Natural killer cell (primary cell): Measurements from ENCODE around the gene GLRB. TPM values are rescaled to one million over a fixed set of nuclear protein-coding genes. Genes with fewer than 3 reads are reported as not detected.

Experiments used
- ATAC-seq, 3 donors: fragments of 150-1000 bp in 2 of 3; fragments of 200-7000 bp in 1 of 3; cut with Tn5 transposase; 1 replicate in 1 of 3; 2 replicates in 2 of 3; pipeline ENCODE4 v1.10.0; 2021; ENCODE audit warnings: mild to moderate bottlenecking in 2 of 3, moderate library complexity in 2 of 3
- DNase-seq, 2 donors: peaks; one replicate each; pipeline versions ENCODE4 v3.0.0 to v3.0.0-alpha.2; 2013 to 2021; ENCODE audit warnings: mixed read lengths in 1 of 2
- H3K27ac ChIP-seq: one replicate; pipeline ENCODE4 v1.5.1; 2013; ENCODE audit warnings: mild to moderate bottlenecking, low read length
- H3K27me3 ChIP-seq: one replicate; pipeline ENCODE4 v1.6.1; 2013; ENCODE audit warnings: low read length; ENCODE audit not compliant: control insufficient read depth, insufficient read depth
- H3K36me3 ChIP-seq: one replicate; pipeline ENCODE4 v1.6.1; 2013; ENCODE audit warnings: low read length; ENCODE audit not compliant: control insufficient read depth, insufficient read depth
- H3K4me1 ChIP-seq: one replicate; pipeline ENCODE4 v1.6.1; 2013; ENCODE audit warnings: low read length; ENCODE audit not compliant: control insufficient read depth, insufficient read depth
- H3K4me3 ChIP-seq: one replicate; pipeline ENCODE4 v1.5.1; 2013; ENCODE audit warnings: low read length
- H3K9me3 ChIP-seq: one replicate; pipeline ENCODE4 v1.6.1; 2013; ENCODE audit warnings: low read length; ENCODE audit not compliant: control insufficient read depth, insufficient read depth
- H3K27ac Mint-ChIP-seq, 2 donors: one replicate each; pipeline ENCODE4 v1.8.0; 2022; ENCODE audit warnings: mild to moderate bottlenecking in 2 of 2, mixed read lengths in 2 of 2, moderate library complexity in 1 of 2
- H3K27me3 Mint-ChIP-seq, 2 donors: one replicate each; pipeline ENCODE4 v1.8.0; 2022; ENCODE audit warnings: low read depth in 2 of 2, mixed read lengths in 2 of 2
- H3K36me3 Mint-ChIP-seq: one replicate; pipeline ENCODE4 v1.8.0; 2022; ENCODE audit warnings: mixed read lengths
- H3K4me1 Mint-ChIP-seq, 2 donors: one replicate each; pipeline ENCODE4 v1.8.0; 2022; ENCODE audit warnings: mixed read lengths in 2 of 2
- H3K4me3 Mint-ChIP-seq: one replicate; pipeline ENCODE4 v1.8.0; 2022; ENCODE audit warnings: mild to moderate bottlenecking, moderate library complexity, mixed read lengths
- H3K9me3 Mint-ChIP-seq, 2 donors: one replicate each; pipeline ENCODE4 v1.8.0; 2022; ENCODE audit warnings: mixed read lengths in 2 of 2
- WGBS: methylation state at CpG from one replicate; pipeline ENCODE4 v1.1.7; 2013; ENCODE audit warnings: missing lambda C conversion rate; ENCODE audit not compliant: insufficient coverage; 5-methylcytosine and 5-hydroxymethylcytosine counted together
- intact Hi-C: fragments of 100-400 bp; cut with micrococcal nuclease; formaldehyde crosslinking; loops from one replicate; pipeline ENCODE4 v1.14.2; 2022
- total RNA-seq, 4 donors: library from RNA; stranded (reverse); fragments of 120-200 nt in 1 of 4; gene quantifications; one replicate each; pipeline versions ENCODE4 v1.2.3 to v1.2.4, GENCODE V29; 2013 to 2022
- TF ChIP-seq, protein P1 (sequence below): fragments of 200-600 bp; IDR thresholded peaks from one replicate; pipeline ENCODE4 v1.8.0; 2022; ENCODE audit warnings: antibody characterized with exemption

Gene GLRB
- total RNA-seq, 3 donors from 2014 or later (not counting 1 experiment from before 2014, with no cell fraction given), result not detected

DNA sequence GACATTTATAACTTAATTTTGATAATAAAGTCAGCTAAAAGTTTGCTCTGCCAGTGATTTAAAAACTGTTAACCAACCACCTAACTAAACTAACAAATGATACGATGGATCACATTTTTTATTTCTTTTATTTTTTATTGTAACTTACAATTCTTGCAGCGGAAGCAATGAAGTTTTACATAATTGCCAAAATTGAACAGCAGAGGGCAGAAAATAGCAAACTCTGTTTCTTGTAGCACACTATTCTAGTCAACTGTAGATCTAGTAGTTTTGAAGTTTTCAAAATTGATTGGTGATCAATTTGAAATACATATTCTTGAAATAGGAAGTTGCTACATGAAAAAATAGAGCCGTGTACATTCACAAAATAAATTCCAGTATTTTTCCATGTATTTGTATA is 141.8 kb downstream of the GLRB start:
- Histone ChIP-seq H3K27me3 (peaks cover 4% of the 10 kb centered on the region), H3K9me3 (peaks cover 16% of the 10 kb centered on the region), H3K4me3 (no peak overlapping the region), H3K27ac (no peak overlapping the region), H3K36me3 (no peaks in the 10 kb centered on the region), H3K4me1 (no peaks in the 10 kb centered on the region)
- whole genome bisulfite sequencing, result 41% methylated on average over 2 of the region's 3 CpGs
- Mint-ChIP-seq H3K36me3 (peaks cover 8% of the 10 kb centered on the region), H3K27me3 (peaks cover 7 to 21% of the 10 kb centered on the region in 2 donors), H3K4me1 (no peaks in the 10 kb centered on the region), H3K27ac (no peak overlapping the region), H3K9me3 (peaks cover 7 to 12% of the 10 kb centered on the region in 2 donors), H3K4me3 (no peak overlapping the region)
- intact Hi-C loops, result no loop called here
- no peak for DNase-seq
- no peak for ATAC-seq
- TF ChIP-seq, protein P1, sequence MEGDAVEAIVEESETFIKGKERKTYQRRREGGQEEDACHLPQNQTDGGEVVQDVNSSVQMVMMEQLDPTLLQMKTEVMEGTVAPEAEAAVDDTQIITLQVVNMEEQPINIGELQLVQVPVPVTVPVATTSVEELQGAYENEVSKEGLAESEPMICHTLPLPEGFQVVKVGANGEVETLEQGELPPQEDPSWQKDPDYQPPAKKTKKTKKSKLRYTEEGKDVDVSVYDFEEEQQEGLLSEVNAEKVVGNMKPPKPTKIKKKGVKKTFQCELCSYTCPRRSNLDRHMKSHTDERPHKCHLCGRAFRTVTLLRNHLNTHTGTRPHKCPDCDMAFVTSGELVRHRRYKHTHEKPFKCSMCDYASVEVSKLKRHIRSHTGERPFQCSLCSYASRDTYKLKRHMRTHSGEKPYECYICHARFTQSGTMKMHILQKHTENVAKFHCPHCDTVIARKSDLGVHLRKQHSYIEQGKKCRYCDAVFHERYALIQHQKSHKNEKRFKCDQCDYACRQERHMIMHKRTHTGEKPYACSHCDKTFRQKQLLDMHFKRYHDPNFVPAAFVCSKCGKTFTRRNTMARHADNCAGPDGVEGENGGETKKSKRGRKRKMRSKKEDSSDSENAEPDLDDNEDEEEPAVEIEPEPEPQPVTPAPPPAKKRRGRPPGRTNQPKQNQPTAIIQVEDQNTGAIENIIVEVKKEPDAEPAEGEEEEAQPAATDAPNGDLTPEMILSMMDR, result no peak

DNA sequence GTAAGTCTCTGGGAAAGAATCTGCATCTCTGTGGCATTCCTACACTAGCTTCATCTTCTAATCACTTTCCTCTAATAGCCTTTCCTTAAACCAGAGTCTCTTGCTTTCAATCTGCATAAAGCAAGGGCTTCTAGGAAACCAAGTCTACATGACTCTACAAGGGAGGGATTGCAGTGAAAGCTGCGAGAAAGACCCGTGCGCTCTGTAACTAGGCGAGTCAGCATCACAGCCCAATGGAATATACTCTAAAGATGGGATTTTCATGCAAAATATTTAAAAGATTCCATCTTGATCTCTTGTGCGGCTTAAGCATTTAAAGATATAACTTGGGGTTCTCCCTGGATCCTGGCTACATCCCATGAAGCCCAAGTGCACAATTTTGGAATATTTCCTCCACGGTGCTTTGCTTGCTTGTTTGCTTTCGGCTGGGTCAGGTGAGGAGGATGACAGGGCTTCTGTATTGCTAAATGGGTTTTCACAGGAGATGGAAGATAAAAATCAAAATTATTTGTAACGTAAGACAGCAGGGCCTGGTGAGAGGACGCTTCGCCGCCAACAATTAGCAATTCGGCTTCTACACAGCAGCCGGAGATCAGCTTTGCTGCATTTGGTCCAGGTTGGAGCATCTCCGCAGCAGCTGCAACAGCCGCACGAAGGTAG is 143.9 kb downstream of the GLRB start:
- ATAC-seq (no peak), DNase-seq (peak in 1 of 2 donors; percentile 1)
- peaks cover 8% of the 10 kb centered on the region for H3K36me3 Mint-ChIP-seq
- no peaks in the 10 kb centered on the region for H3K4me1 Mint-ChIP-seq
- WGBS, result 23% methylated on average over 16 of the region's 16 CpGs
- peaks cover 18% of the 10 kb centered on the region for H3K9me3 ChIP-seq
- H3K27me3 Mint-ChIP-seq, result peaks cover 7 to 23% of the 10 kb centered on the region in 2 donors
- H3K36me3 ChIP-seq, result no peaks in the 10 kb centered on the region
- H3K4me3 Mint-ChIP-seq, result no peak overlapping the region
- no peak overlapping the region for H3K27ac ChIP-seq
- no peak overlapping the region for H3K27ac Mint-ChIP-seq
- no peak overlapping the region for H3K4me3 ChIP-seq
- TF ChIP-seq, protein P1, result no peak
- intact Hi-C loops, result no loop called here
- no peaks in the 10 kb centered on the region for H3K4me1 ChIP-seq
- H3K9me3 Mint-ChIP-seq, result peaks cover 7 to 9% of the 10 kb centered on the region in 2 donors
- H3K27me3 ChIP-seq, result peaks cover 7% of the 10 kb centered on the region

DNA sequence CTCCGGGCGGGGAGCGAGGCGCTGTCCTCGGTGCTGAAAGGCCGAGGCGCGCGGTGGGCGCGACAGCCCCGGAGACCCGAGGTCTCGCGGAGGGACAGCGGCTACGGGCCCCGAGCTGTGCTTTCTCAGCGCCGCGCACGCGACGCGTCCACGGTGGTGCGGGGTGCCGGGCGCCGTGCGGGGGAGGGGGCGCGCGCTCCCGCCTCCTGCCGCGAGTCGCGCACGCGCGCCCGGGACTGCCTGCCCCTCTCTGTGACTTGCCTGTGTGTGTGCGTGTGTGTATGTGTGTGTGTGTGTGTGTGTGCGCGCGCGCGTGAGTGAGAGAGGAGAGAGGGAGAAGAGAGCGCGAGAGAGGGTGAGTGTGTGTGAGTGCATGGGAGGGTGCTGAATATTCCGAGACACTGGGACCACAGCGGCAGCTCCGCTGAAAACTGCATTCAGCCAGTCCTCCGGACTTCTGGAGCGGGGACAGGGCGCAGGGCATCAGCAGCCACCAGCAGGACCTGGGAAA is 144.5 kb downstream of the GLRB start, which contains the start of gene GRIA2:
TSS of gene GRIA2 (plus strand) at position 358 of the 511 bp plus-strand sequence. CDS start 315 bp downstream, outside the sequence.
- DNase-seq, result no peak

More for the DNA sequence above, 144.5 kb downstream of the GLRB start, which contains the start of gene GRIA2:
- Histone ChIP-seq H3K4me1 (no peaks in the 10 kb centered on the region), H3K36me3 (no peaks in the 10 kb centered on the region), H3K9me3 (peaks cover 18% of the 10 kb centered on the region), H3K4me3 (no peak within 1 kb of the TSS), H3K27ac (no peak within 1 kb of the TSS), H3K27me3 (peaks cover 7% of the 10 kb centered on the region)
- H3K27me3 Mint-ChIP-seq, result peaks cover 7 to 23% of the 10 kb centered on the region in 2 donors
- H3K9me3 Mint-ChIP-seq, result peaks cover 7 to 9% of the 10 kb centered on the region in 2 donors
- H3K36me3 Mint-ChIP-seq, result peaks cover 8% of the 10 kb centered on the region
- ATAC-seq, result no peak
- 7% methylated on average over 57 of the region's 57 CpGs for WGBS
- no peak within 1 kb of the TSS for H3K4me3 Mint-ChIP-seq
- no peak within 1 kb of the TSS for H3K27ac Mint-ChIP-seq
- H3K4me1 Mint-ChIP-seq, result no peaks in the 10 kb centered on the region
- intact Hi-C loops, result no loop called here
- TF ChIP-seq, protein P1, result no peak
